GM12874 (cell line): ENCODE data around the gene DYNLRB1.

Experiments used
- CTCF ChIP-seq: IDR thresholded peaks from 2 replicates; pipeline ENCODE4 v1.5.1; 2011; ENCODE audit warnings: low read depth, mild to moderate bottlenecking, control low read depth, low read length, moderate library complexity; ENCODE audit not compliant: insufficient read depth

The DYNLRB1 gene

GRCh38 chr20:34549291-34549928 lies 33.2 kb downstream of the DYNLRB1 start:
- TF ChIP-seq CTCF: no peak

GRCh38 chr20:34549929-34550305 lies 33.7 kb downstream of the DYNLRB1 start:
- TF ChIP-seq CTCF: no peak

GRCh38 chr20:34552569-34552968 lies 36.3 kb downstream of the DYNLRB1 start:
- TF ChIP-seq CTCF: no peak

GRCh38 chr20:34553366-34553867 lies 37.2 kb downstream of the DYNLRB1 start:
- no peak for TF ChIP-seq CTCF

GRCh38 chr20:34557936-34558319 lies 41.7 kb downstream of the DYNLRB1 start:
- no peak for TF ChIP-seq CTCF

GRCh38 chr20:34558320-34559218 lies 42.3 kb downstream of the DYNLRB1 start, which contains the start of gene MAP1LC3A:
Gene MAP1LC3A (plus strand): TSS chr20:34558718. CDS start chr20:34558869, 151 bp downstream.
- TF ChIP-seq CTCF: no peak

GRCh38 chr20:34559311-34560140 lies 43.3 kb downstream of the DYNLRB1 start:
- TF ChIP-seq CTCF: no peak
